NCI-H748 (cell line): ENCODE results near the gene ISOC2.
"Not testable (repeated sequence)": the region's sequence is repeated elsewhere in the genome, so short reads cannot be mapped to it uniquely, and the experiment has no call there.

Source experiments
- DNase-seq: peaks from one replicate; lab custom pipeline; 2025; ENCODE audit not compliant: unreplicated experiment; lab: John Stamatoyannopoulos, UW

Gene ISOC2

GRCh38 chr19:55443045-55443823 lies 18.2 kb downstream of the ISOC2 start, which contains the start of gene SHISA7:
SHISA7 (minus strand) TSS chr19:55443300; CDS start chr19:55442863, 437 bp downstream.
- DNase-seq: peak; percentile 75

- peak; percentile 77 for DNase-seq
Measured at GRCh38 chr19:55442372-55442961, 19.0 kb downstream of the ISOC2 start.

- DNase-seq: peak; percentile 88
Measured at GRCh38 chr19:55441692-55442321, 19.6 kb downstream of the ISOC2 start.

GRCh38 chr19:55441319-55441691 lies 20.1 kb downstream of the ISOC2 start:
- no peak for DNase-seq

GRCh38 chr19:55440411-55441105 lies 20.9 kb downstream of the ISOC2 start:
- no peak for DNase-seq

- DNase-seq: no peak
Measured at GRCh38 chr19:55439052-55439451, 22.4 kb downstream of the ISOC2 start.

GRCh38 chr19:55437410-55437809 lies 24.0 kb downstream of the ISOC2 start:
- peak; percentile 44 for DNase-seq

- DNase-seq: no peak
Measured at GRCh38 chr19:55436847-55437246, 24.6 kb downstream of the ISOC2 start.

GRCh38 chr19:55435020-55435419 lies 26.4 kb downstream of the ISOC2 start:
- no peak for DNase-seq

GRCh38 chr19:55434356-55434919 lies 27.0 kb downstream of the ISOC2 start:
- no peak for DNase-seq

- DNase-seq: no peak
Measured at GRCh38 chr19:55433292-55433691, 28.1 kb downstream of the ISOC2 start.

- DNase-seq: no peak
Measured at GRCh38 chr19:55432241-55432959, 29.0 kb downstream of the ISOC2 start.

- no peak for DNase-seq
Measured at GRCh38 chr19:55431183-55431582, 30.3 kb downstream of the ISOC2 start.

GRCh38 chr19:55426042-55426441 lies 35.4 kb downstream of the ISOC2 start:
- DNase-seq: no peak

GRCh38 chr19:55424518-55424917 lies 36.9 kb downstream of the ISOC2 start:
- no peak for DNase-seq

- DNase-seq: no peak
Measured at GRCh38 chr19:55423225-55424005, 38.0 kb downstream of the ISOC2 start.

- DNase-seq: not testable (repeated sequence)
Measured at GRCh38 chr19:55421281-55421680, 40.2 kb downstream of the ISOC2 start.

- no peak for DNase-seq
Measured at GRCh38 chr19:55419624-55420236, 41.7 kb downstream of the ISOC2 start.

GRCh38 chr19:55419103-55419502 lies 42.3 kb downstream of the ISOC2 start:
- DNase-seq: no peak
